Heart left ventricle (tissue), 13 donors: ENCODE measurements around the gene RASGEF1B.

ENCODE experiments used
- POLR2A ChIP-seq, 2 donors: fragments of 450-650 bp; IDR thresholded peaks; one replicate each; pipeline ENCODE4 v1.6.1; 2017; ENCODE audit warnings: antibody characterized with exemption in 2 of 2, mild to moderate bottlenecking in 2 of 2, moderate library complexity in 2 of 2
- TF ChIP-seq, protein P1 (sequence below), 12 donors: fragments of 200-600 bp; sonication (generic) in 4 of 12; IDR thresholded peaks; one replicate each; pipeline versions ENCODE4 v1.5.0 to v1.8.0; 2018 to 2022; ENCODE audit warnings: antibody characterized with exemption in 12 of 12, mild to moderate bottlenecking in 5 of 12
- donor health status: ischemic (EF 13 %, LVEDD 7.1; RV severe dilation, severe dysfunction).
- donor health status: DM: no; HTN: yes; CAD: no.
- donor health status: DM: no; HTN: no; CAD: no.
- donor health status: ischemic (EF 25% LVEDD 6.9; RV normal size, moderate dysfunction).
- donor health status: ischemic (EF 25% LVEDD 5.7; RV mildly dilated, moderate dysfunction).
- donor health status: ischemic (EF 35%, LVEDD 5.7; RV mildly dilated, moderate dysfunction).
- donor health status: nonischemic (EF 11% LVEDD 7.7; RV severe dilation, severe dysfunction).
- donor health status: DM: yes; HTN: yes; CAD: no.
- donor health status: PGD.
- donor health status: ischemic (EF 29% LVEDD 5.4; RV normal size, mild dysfunction).
- donor health status: nonischemic (EF 23%, LVEDD 6.1; RV moderate dilation, normal function).

DNA sequence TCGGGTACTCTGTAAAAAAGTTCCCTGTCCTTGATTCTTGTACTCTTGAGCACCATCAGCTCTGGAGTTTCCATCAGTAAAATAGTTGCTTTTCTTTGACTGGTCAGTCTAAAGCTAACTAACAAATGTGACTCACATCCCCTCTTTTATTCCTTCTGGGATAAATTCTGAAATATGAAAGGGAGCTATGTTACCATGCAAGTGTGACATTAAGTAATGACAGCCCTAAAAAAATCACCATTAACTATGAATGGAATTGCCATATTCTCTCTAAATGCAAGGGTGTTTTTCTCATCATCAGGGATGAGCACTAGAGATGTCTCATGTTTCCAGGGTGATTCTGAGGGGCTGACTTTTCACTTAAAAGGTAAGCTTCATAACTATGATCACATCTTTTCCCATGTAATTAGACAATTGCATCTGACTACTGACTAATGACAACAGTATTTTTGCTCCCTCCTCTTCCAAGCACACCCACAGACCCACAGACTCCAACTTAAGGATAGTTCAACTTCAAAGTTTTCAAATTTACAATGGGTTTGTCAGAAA is 26.9 kb upstream of the RASGEF1B start:
- TF ChIP-seq, protein P1, sequence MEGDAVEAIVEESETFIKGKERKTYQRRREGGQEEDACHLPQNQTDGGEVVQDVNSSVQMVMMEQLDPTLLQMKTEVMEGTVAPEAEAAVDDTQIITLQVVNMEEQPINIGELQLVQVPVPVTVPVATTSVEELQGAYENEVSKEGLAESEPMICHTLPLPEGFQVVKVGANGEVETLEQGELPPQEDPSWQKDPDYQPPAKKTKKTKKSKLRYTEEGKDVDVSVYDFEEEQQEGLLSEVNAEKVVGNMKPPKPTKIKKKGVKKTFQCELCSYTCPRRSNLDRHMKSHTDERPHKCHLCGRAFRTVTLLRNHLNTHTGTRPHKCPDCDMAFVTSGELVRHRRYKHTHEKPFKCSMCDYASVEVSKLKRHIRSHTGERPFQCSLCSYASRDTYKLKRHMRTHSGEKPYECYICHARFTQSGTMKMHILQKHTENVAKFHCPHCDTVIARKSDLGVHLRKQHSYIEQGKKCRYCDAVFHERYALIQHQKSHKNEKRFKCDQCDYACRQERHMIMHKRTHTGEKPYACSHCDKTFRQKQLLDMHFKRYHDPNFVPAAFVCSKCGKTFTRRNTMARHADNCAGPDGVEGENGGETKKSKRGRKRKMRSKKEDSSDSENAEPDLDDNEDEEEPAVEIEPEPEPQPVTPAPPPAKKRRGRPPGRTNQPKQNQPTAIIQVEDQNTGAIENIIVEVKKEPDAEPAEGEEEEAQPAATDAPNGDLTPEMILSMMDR (IDR thresholded peaks at IDR 0.05) = no peak
- no peak for TF ChIP-seq POLR2A (IDR thresholded peaks at IDR 0.05)
